HEK293 (cell line): ENCODE measurements around the gene CEBPA.
A peak's percentile ranks its signal among the peaks of the same experiment; 100 is the strongest.

ENCODE experiments used
- CTCF ChIA-PET: fragments of 350-600 bp; formaldehyde crosslinking; extraction: SDS; loops from one replicate; lab custom pipeline; 2021; ENCODE audit warnings: antibody characterized with exemption; lab: Yijun Ruan, JAX
- POLR2A ChIA-PET: fragments of 300-600 bp; formaldehyde crosslinking; extraction: SDS; loops from one replicate; lab custom pipeline; 2020; ENCODE audit warnings: antibody characterized with exemption, inconsistent platforms; lab: Yijun Ruan, JAX
- H3K27ac ChIP-seq: fragments of 200-500 bp; sonication (Bioruptor generic); 2 replicates; pipeline ENCODE4 v1.5.1; 2014; ENCODE audit warnings: low read depth, low read length, control low read depth, inconsistent platforms; ENCODE audit errors: extremely low read depth
- H3K36me3 ChIP-seq, 2 experiments: fragments of 200-500 bp in 1 of 2; sonication (Bioruptor generic) in 1 of 2; 1 replicate in 1 of 2; 2 replicates in 1 of 2; pipeline ENCODE4 v1.5.1; 2014 to 2017; ENCODE audit warnings: inconsistent platforms in 2 of 2, low read length in 2 of 2; ENCODE audit not compliant: control insufficient read depth in 2 of 2, insufficient read depth in 1 of 2
- H3K4me1 ChIP-seq: fragments of 200-500 bp; sonication (Bioruptor generic); 2 replicates; pipeline ENCODE4 v1.5.1; 2014; ENCODE audit warnings: mild to moderate bottlenecking, low read length, inconsistent platforms; ENCODE audit not compliant: control insufficient read depth, insufficient read depth
- H3K4me3 ChIP-seq: 2 replicates; pipeline ENCODE4 v1.5.1; 2011; ENCODE audit warnings: low read depth, mild to moderate bottlenecking, control low read depth, low read length, moderate library complexity
- H3K9me3 ChIP-seq: fragments of 200-500 bp; sonication (Bioruptor generic); 2 replicates; pipeline ENCODE4 v1.5.1; 2014; ENCODE audit warnings: low read depth, low read length, inconsistent platforms; ENCODE audit not compliant: control insufficient read depth, insufficient read depth
- BCL11B ChIP-seq: fragments of 450-650 bp; formaldehyde crosslinking; IDR thresholded peaks from 2 replicates; pipeline ENCODE4 v1.5.1; 2016; ENCODE audit warnings: low read depth, missing biosample characterization, missing genetic modification characterization
- HIC1 ChIP-seq: fragments of 450-650 bp; formaldehyde crosslinking; IDR thresholded peaks from 2 replicates; pipeline ENCODE4 v1.5.1; 2016; ENCODE audit warnings: missing biosample characterization, missing genetic modification characterization
- KLF7 ChIP-seq: fragments of 450-650 bp; formaldehyde crosslinking; IDR thresholded peaks from 2 replicates; pipeline ENCODE4 v1.5.1; 2016; ENCODE audit warnings: missing biosample characterization, missing genetic modification characterization, borderline replicate concordance
- KLF9 ChIP-seq: fragments of 450-650 bp; formaldehyde crosslinking; IDR thresholded peaks from 2 replicates; pipeline ENCODE4 v1.5.1; 2016; ENCODE audit warnings: missing biosample characterization, missing genetic modification characterization, low read depth
- PRDM6 ChIP-seq: fragments of 450-650 bp; formaldehyde crosslinking; IDR thresholded peaks from 2 replicates; pipeline ENCODE4 v1.5.1; 2017; ENCODE audit warnings: missing biosample characterization, missing genetic modification characterization
- REST ChIP-seq: fragments of 450-650 bp; formaldehyde crosslinking; IDR thresholded peaks from 2 replicates; pipeline ENCODE4 v1.5.1; 2016; ENCODE audit warnings: missing biosample characterization, missing genetic modification characterization
- SP2 ChIP-seq: fragments of 450-650 bp; formaldehyde crosslinking; IDR thresholded peaks from 2 replicates; pipeline ENCODE4 v1.5.1; 2016; ENCODE audit warnings: missing biosample characterization, missing genetic modification characterization
- ZFP3 ChIP-seq: fragments of 450-650 bp; formaldehyde crosslinking; IDR thresholded peaks from 2 replicates; pipeline ENCODE4 v1.5.1; 2016; ENCODE audit warnings: low read depth, missing biosample characterization, missing genetic modification characterization
- ZFP69B ChIP-seq: fragments of 450-650 bp; formaldehyde crosslinking; IDR thresholded peaks from 2 replicates; pipeline ENCODE4 v1.5.1; 2016; ENCODE audit warnings: missing biosample characterization, missing genetic modification characterization
- ZNF248 ChIP-seq: fragments of 450-650 bp; formaldehyde crosslinking; IDR thresholded peaks from 2 replicates; pipeline ENCODE4 v1.5.1; 2017; ENCODE audit warnings: missing biosample characterization, missing genetic modification characterization
- ZNF311 ChIP-seq: fragments of 450-650 bp; formaldehyde crosslinking; IDR thresholded peaks from 2 replicates; pipeline ENCODE4 v1.5.1; 2017; ENCODE audit warnings: missing biosample characterization, missing genetic modification characterization, borderline replicate concordance
- ZNF518A ChIP-seq: fragments of 450-650 bp; formaldehyde crosslinking; conservative IDR thresholded peaks from 2 replicates; pipeline ENCODE4 v1.5.1; 2016; ENCODE audit warnings: low read depth, missing biosample characterization, missing genetic modification characterization
- ZNF600 ChIP-seq: fragments of 450-650 bp; formaldehyde crosslinking; IDR thresholded peaks from 2 replicates; pipeline ENCODE4 v1.5.1; 2016; ENCODE audit warnings: missing biosample characterization, missing genetic modification characterization

Gene CEBPA

GRCh38 chr19:33301144-33301899, 1.0 kb downstream of the CEBPA start (continued):
- 0 out of 2 replicates have a peak, but pooled peaks have one; percentile 20 for TF ChIP-seq HIC1 (tag by site-specific recombination)
- TF ChIP-seq KLF7 (tag by site-specific recombination) = 0 out of 2 replicates have a peak, but pooled peaks have one; percentile 30
- TF ChIP-seq KLF9 (tag by site-specific recombination) = no peak; the same call in 1 of the 2 replicates
- TF ChIP-seq BCL11B (tag by site-specific recombination) = peak; percentile 76; the same call in 1 of the 2 replicates
- 0 out of 2 replicates have a peak, but pooled peaks have one; percentile 50 for TF ChIP-seq ZNF311 (tag by site-specific recombination)
- TF ChIP-seq ZNF600 = peak; percentile 10; the same call in 1 of the 2 replicates

- H3K27ac ChIP-seq = peak overlapping the region; percentile 98; the same call in 1 of the 2 replicates
Measured at GRCh38 chr19:33300894-33301143, 1.5 kb downstream of the CEBPA start.

More at GRCh38 chr19:33300894-33301143, 1.5 kb downstream of the CEBPA start:
- Histone ChIP-seq H3K9me3 (no peaks in the 10 kb centered on the region), H3K4me1 (peaks cover 67% of the 10 kb centered on the region), H3K4me3 (no peak overlapping the region), H3K36me3 (no peaks in the 10 kb centered on the region)
- no peak for TF ChIP-seq REST
- TF ChIP-seq ZNF518A (tag by site-specific recombination) = no peak
- no peak for TF ChIP-seq SP2 (tag by site-specific recombination)
- no peak for TF ChIP-seq ZFP69B (tag by site-specific recombination)
- TF ChIP-seq ZNF248 (tag by site-specific recombination) = no peak
- TF ChIP-seq PRDM6 (tag by site-specific recombination) = no peak
- TF ChIP-seq ZFP3 (tag by site-specific recombination) = no peak
- CTCF ChIA-PET = interaction anchor here (0.7 to 5.4 kb wide), 6 partner anchors 25 to 157 kb away, joined by 4 to 28 read pairs (median 4); no protein-coding TSS in a partner anchor
- POLR2A ChIA-PET = interaction anchor here (0.9 to 1.9 kb wide), 5 partner anchors 11 to 76 kb away, joined by 3 to 11 read pairs (median 4); partner anchors contain the start of gene CEBPG
